GM19397 (cell line): ENCODE results near the gene RUNX2.

Experiments used
- ATAC-seq: cut with Tn5 transposase; IDR thresholded peaks from one replicate; pipeline ENCODE4 v1.9.1; 2021; ENCODE audit warnings: mild to moderate bottlenecking, moderate library complexity; ENCODE audit not compliant: unreplicated experiment

RUNX2 gene

DNA sequence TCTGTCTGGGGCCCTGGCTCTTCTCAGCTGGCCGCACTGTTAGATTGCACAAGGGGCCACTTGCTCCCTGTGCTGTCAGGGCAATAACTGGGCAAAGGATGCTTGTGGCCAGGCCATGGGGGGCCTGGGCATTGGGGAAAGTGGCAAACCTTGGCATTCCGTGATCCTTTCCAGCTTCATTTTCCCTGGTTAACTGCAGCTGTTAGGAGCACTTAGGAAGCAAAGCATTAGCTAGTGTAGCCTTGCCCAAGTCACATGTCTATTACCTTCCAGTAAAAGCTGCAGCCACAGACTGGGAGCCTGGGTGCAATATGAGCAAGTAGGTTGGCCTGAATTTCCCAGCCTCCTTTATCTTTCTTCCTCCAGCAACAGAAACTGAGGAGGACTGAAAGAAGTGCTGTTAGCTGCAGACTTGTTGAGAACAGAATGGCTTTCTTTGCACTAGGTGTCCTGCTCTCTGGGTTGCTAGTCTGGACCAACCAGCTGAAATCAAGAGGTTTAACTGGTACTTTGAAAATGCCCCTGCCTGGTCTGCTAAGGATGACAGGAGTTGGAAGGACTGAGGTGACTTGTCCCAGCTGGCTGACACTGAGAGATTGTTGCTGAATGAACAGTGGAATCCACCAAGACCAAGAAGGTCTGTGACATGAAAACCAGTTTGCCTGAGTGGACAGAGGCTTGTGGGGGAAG is 361.9 kb downstream of the RUNX2 start:
- no peak for ATAC-seq

DNA sequence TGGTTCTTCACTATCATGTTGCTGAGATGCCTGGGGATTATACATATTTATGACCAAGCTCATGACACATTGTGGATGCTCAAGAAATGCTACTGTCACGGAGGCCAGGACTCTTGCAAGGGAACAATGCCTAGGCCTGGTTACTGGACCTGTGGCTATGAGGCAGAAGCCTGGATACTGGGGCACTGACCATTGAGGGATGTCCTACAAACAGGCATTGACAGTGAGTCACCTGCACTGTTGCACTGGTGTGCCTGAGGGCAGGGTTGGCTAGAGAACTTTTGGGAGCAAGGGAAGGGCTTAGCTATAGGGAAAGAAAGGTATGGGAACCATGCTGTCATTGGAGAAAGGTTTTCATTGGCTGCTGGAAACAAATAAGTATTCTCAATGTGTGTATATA is 362.7 kb downstream of the RUNX2 start:
- ATAC-seq: no peak

DNA sequence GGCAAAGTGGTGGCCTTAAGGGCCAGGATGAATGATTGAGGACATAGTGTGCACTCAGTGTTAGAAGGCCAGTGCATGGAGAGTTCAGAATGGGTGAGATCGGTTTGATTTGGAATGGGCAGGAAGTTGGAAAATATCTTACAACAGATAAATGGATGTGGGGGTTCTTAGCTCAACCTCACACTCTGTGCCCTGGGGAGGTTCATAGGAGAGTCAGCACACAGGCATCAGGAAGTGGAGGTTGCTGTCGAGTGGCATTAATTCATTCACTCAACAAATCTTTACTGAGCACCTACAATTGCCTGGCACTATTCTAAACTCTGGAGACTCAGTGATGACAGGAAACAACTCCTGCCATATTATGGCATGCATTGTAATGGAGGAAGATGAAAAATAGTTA is 363.3 kb downstream of the RUNX2 start:
- ATAC-seq: no peak

DNA sequence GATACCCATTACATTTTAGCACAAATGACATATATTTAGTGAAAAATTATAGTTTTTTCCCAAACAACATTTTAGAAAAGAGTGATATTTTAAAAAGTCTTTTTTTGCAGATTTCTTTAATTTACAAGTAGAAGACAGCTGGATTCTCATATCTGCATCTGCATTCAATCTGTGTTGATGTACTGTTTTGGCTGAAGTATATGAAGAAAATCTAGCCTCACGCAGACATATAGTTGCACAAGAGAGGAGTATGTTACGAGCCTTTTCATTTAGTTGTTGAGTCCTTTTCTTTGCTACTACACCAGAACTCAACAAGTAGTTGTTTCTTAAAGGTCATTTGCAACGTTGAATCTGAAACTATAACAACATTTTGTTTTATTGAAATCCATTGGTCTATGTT is 363.9 kb downstream of the RUNX2 start:
- ATAC-seq: no peak

DNA sequence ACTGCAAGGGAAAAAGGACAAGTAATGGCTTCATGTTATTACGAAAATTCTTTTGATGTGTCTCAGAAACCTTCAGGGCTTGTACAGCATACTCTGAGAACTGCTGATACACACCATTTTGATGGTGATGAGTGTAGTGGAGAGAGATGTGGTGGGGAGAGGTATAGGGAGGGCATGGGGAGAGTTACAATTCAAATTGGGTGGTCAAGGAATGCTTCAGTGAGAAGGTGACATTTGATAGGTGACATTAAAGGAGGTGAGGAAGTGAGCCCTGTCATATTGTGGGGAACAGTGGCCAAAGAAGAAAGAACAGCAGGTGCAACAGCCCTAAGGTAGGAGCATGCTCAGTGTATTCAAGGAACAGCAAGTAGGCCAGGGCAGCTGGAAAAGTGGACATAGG is 368.6 kb downstream of the RUNX2 start:
- no peak for ATAC-seq

DNA sequence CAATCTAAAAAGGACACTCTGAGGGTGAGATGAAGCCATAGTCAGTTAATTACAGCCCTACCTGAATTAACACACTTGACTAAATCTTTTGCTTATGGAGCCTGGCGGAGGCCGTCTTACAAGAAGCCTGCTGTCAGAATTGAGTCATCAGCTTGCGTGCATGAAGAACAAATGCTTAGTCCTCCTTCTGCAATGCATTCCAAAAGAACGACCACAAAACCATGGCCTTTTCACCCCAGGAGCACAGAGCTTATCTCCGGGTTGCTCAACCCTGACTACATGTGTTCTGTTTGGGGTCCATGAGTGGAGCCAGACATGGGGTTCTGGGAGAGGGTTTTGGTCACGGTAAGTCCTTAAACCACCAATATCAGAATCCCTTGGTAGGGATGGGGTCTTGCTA is 369.5 kb downstream of the RUNX2 start:
- ATAC-seq: no peak

DNA sequence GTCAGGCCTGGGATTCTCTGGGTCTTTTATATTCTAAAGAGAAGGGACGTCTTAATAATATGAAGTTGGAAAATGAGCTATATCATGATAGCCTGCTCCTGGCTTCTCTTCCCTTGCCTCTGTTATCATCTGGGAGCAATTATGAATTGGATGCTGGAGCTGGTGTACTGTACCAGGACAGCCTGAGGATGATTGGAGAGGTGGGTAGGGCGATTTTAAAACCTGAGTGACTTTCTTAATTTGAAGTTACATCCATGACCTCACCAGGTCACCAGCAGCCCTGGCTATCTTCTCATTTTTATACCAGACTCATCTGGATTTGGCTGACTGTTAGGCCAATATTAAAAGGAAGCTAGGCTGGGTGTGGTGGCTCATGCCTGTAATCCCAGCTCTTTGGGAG is 369.9 kb downstream of the RUNX2 start:
- no peak for ATAC-seq

DNA sequence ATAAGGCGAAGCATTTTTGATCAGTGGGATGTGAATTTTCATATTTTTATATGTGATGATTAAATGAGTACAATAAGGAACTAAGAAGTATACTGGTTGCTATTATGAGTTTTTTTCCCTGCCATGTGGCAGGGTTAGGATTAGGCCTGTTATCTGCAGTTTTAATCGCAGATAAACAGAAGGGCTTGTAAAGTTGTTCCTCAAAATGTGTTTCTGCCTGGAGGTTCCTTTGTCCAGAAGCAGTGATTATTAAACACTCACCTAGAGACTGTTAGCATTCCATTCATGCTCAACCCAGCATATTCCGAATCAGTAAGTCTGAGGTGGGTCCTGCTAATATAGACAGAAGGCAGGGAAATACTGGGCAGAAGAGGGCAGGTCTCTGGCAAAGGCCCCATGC is 371.5 kb downstream of the RUNX2 start:
- no peak for ATAC-seq

DNA sequence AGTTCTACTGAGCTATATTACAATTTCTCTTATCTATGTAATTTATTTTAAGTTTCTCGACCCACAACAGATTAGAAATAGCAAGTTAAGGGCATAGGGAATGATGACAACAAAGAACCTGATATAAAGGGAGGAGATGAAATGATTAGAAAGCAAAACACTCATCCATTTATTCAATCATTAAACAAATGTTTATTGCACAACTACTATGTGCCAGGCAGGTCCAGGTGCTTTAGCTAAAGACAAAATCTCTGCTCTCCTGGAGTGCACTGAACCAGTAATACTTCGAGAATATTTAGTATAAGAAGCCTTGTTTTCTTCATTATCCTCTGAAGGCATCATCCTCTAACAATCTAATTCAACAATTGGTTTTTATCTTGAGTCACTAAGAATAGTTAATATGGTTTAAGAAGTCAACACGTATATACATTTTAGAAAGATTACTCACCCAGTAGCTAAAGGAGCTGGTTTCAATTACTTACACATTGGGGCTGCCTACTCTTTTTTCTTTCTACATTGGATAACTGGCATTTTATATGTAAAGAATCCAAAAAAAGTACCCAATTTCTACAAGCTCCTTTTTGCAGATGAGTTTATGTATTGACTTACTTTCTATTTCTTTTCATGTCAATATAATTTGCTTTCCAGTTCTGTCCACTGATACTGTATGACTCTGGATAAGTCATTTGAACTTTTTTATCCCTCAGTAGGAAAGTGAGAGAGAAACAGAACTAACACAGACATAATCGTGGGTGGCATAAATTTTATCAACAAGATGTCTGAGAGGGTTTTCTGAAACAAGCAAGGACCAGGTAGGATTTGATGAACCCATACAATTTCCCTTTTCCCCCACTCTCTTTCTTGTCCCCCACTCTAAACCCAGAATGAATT is 375.0 kb downstream of the RUNX2 start:
- ATAC-seq: no peak

DNA sequence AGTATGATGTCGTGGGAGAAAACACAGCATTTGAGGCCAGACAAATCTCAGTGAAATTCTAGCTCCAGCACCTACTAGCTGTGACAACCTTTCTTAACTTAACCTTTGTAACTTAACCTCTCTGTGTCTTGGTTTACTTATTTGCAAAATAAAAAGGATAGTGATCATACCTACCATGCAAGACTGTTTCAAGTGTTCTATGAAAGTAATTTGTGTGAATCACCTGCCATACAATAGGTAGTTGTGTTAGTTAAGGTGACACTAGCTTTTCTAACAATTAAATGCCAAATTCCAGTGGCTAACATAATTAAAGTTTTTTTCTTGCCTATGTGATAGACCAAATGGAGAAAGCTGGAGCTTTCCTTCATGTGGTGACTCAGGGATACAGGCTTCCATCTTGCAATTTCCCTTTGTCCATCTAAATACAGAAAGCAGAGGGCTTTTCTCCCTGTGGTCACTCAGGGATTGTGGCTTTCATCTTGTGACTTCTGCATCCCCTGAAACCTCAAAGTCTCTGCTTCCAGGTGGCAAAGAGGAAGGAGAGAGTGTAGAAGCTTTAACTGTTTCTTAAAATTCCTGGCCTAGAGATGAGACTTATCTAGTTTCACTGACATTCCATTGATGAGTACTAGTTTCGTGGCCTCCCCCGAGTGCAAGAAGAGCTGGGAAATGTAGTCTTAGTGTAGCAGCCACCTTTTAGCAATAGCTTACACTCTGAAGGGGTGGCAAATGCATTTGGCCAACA is 376.1 kb downstream of the RUNX2 start:
- no peak for ATAC-seq

DNA sequence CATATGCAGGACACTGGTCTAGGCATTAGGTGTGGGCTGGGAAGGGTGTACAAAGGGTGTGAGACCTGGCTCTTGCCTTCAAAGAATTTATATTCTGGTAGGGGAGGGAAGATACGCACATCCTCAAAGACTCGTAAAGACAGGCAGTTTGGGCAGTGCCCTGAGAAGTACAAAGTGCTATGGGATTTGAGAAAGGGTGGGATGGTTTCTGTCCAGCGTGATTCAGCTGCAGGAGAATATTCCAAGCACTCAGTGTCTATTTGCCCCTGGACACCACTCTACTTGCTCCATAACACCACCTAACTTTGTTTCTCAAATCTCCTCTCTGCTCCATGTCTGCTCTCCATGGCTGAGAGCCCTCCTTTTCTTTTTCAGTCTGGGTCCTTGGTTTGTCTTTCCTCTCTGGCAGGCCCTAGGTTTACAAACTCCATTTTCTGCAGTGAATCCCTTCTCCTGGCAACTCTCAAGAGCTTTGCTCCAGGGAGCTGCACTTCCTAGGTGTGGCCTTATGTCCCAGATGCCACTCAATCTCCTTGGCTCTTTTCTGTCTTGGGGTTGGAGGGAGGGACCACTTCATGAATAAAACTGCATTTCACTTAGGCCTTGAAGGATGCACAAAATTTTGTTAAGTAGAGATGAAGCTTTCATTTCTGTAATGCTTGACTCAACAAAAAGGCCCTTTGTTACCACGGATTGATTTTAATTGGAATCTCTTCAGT is 377.2 kb downstream of the RUNX2 start:
- ATAC-seq: no peak

DNA sequence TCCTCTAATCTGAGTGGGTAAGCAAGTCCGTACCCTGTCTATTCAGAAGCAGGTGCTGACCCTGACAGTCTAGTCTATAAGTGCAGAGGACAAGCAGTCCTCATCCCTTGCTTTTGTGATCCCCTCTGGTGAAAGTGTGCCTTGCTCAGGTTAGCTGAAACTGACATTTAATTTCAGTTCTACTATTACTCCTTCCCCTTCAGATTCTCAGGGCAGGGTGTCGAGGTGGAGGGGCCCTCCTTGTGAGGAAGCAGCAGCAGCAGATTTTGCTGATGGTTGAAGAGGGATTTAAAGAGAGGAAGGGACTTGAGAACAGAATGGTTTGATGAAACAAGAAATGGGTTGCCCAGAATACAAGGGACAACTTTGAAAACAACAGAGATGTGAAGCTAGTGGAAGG is 378.2 kb downstream of the RUNX2 start:
- ATAC-seq: no peak

DNA sequence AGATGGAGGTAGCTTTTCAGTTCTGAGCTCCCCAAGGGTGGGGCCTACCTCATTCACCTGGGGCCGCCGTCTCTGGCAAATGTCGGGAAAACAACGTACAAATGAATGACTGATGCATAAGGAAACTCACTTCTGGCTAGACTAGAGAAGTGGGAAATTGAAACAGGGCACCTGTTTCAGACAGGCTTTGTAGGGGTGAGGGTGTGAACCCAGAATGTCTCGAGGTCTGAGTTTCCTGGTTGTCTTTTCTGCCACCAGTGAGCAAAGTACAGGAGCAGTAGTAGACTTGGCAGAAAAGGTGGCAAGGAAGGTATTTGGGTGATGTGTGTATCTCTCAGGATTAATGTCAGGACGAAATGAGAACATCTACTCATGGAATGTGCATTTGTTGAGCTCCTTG is 379.0 kb downstream of the RUNX2 start:
- no peak for ATAC-seq

DNA sequence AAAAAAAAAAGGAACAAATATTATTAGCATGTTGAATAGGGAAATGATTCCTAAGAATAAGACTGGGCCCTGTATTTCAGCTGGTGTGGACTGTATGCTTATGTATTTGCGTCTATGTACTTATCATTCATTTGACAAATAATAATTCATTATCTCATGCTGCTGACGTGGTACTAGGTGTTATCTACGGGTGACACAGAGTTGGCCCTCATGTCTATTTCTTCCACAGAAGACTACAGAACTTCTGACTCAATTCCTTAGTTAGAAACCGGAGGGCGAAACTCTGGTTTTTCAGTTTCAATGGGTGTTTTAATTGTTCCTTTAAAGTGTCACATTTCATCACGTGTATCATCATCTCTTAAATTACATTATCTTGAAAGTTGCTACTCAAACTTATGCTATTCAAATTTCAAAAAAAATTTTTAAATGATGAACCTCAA is 381.7 kb downstream of the RUNX2 start:
- ATAC-seq: peak; percentile 47

DNA sequence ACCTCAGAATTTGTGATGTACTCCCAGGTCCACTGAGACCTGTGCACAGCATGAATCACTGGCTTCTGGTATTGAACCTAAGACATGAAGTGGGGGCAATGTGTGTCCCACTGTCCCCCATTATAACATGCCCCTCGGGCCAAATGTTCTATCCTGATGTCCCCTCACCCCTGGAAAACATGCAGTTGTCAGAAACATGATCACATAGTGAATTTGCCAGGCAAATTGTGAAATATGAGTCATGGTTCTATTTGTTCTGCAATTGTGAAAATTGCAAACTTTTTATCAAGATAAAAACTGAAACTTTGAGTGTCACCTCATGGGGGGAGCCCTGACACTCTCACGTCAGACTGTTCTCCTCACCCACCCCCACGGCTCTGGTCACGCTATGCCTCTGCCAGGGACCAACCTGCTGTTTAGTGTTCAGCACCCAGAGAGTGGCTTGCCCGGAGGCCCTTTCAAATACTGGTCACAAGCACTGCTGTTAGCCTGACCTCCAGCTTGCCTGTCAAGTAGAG is 382.2 kb downstream of the RUNX2 start:
- peak; percentile 67 for ATAC-seq

DNA sequence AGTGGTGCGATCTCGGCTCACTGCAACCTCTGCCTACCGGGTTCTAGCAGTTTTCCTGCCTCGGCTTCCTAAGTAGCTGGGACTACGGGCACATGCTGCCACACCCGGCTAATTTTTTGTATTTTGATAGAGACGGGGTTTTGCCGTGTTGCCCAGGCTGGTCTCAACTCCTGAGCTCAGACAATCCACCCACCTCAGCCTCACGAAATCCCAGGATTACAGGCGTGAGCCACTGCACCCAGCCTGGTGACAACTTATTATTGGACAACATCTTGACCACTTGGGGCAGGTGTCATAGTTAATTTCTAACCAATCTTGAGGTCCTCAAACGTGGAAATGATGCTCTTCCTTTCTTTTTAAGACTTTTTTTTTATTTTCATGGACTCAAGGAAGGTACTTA is 383.9 kb downstream of the RUNX2 start:
- no peak for ATAC-seq

DNA sequence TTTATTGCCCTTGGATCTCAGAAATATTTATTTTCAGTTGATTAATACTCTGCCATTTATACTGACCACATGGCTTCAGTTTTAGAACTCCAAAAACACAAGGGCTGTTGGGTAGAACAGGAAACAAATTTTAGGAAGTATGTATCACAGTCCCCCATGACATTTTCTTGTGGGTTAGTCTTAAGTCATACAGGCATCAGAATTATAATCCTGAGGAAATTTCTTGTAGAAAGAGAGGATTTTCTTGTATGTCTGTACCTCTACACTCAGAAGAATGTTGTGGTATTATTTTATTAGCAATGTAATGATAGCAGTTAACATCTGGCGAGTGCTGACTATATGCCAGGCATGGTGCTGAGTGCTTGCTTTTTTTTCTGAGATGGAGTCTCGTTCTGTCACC is 384.7 kb downstream of the RUNX2 start:
- no peak for ATAC-seq
